Ecto neural progenitor cell (in vitro differentiated cells): ENCODE data around the gene MYOCOS.
"Not testable (repeated sequence)": the region's sequence is repeated elsewhere in the genome, so short reads cannot be mapped to it uniquely, and the experiment has no call there.

ENCODE experiments used
- DNase-seq: peaks from one replicate; pipeline ENCODE4 v3.0.0-alpha.2; 2018; ENCODE audit warnings: low spot score

Gene MYOCOS

GRCh38 chr1:171622152-171622462 is at the start of gene MYOCOS:
Gene MYOCOS (plus strand): TSS chr1:171622243. CDS start chr1:171623884, 1,641 bp downstream.
- DNase-seq, result no peak

DNA sequence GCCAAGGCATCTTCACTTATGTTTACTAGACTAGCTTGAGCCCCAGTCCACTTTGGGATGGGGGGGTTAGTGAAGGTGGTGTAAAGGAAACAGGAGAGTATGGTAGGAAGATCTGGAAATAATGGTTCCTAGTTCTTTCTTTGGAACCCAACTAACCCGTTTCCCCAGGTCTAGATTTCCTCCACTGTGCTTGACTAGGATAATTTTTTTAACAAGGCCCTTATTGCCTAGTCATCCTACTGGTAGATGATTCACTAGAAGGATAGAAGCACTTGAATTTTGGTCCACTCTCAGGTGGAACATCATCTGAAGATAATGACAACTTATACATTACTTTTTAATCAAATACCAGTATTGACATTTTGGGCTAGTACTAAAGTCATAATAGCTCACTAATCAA is 45.9 kb upstream of the MYOCOS start:
- no peak for DNase-seq

GRCh38 chr1:171581226-171581625 is 40.8 kb upstream of the MYOCOS start:
- no peak for DNase-seq

DNA sequence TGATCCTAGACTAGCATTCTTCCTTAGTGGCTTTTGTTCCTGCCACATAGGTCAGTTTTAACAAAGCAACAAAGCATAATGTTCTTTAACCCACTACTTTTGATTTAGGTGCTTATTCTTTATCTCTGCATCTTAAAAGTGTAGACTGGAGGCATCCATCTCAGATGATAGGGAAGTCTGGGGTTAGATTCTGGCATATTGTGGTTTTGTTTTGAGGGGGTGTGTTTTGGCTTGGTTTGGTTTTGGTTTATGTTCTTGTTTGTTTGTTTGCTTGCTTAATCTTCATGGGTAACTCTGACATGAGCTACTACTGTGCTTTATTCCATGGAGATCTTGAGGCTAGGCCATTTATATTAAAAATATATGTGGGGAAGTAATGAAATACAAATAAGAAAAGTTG is 40.3 kb upstream of the MYOCOS start:
- no peak for DNase-seq

DNA sequence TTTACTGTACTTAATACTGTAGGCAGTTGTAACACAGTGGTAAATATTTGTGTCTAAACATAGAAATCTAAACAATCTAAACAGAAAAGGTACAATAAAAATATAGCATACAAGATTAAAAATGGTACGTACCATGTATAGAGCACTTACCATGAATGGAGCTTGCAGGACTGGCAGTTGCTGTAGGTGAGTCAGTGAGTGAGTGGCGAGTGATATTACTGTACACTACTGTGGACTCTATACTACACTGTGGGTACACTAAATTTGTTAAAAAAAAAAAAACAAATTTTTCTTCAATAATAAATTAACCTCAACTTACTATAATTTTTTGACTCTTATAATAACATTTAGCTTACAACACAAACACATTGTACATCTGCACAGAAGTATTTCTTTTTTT is 39.5 kb upstream of the MYOCOS start:
- no peak for DNase-seq

DNA sequence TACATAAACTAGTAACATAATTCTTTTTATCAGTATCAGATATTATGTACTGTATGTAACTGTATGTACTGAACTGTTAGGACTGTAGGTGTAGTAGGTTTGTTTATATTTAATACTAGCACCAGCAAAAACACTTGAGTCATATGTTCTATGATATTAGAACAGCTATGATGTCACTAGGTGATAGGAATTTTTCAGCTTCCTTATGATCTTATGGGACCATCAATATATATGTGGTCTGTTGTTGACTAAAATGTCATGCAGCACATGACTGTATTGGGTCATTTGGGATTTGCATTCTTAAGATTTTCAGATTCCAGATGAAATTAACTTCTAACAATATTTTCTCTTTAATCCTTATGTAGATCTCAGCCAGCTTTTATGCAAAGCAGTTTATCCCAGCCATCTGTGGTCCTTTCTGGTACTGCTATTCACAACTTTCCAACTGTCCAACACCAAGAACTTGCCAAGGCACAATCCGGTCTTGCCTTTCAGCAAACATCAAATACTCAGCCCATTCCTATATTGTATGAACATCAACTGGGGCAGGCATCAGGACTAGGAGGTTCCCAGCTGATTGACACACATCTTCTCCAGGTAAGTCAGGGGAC is 38.3 kb upstream of the MYOCOS start:
- no peak for DNase-seq

GRCh38 chr1:171585715-171586114 is 36.3 kb upstream of the MYOCOS start:
- no peak for DNase-seq

- DNase-seq, result no peak
These were observed 33.8 kb upstream of the MYOCOS start for GRCh38 chr1:171588230-171588629.

DNA sequence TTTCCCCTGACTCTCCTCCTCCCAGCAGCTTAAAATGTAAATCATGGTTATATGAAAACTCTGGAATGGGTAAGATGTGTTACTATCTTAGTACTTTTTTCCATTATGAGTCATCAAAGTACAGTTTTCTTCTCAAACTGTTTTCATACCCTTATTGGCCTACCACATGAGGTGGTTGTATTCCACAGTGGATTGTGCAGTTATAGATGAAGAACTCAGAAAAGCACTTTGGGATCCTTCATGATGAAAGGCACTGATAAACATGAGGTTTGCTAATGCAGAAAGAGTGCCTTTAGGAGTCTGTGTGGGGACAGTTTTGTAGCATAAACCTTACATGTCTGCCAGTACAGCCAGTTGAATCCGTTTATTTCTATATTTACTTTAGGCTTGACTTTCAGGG is 32.0 kb upstream of the MYOCOS start:
- no peak for DNase-seq

DNA sequence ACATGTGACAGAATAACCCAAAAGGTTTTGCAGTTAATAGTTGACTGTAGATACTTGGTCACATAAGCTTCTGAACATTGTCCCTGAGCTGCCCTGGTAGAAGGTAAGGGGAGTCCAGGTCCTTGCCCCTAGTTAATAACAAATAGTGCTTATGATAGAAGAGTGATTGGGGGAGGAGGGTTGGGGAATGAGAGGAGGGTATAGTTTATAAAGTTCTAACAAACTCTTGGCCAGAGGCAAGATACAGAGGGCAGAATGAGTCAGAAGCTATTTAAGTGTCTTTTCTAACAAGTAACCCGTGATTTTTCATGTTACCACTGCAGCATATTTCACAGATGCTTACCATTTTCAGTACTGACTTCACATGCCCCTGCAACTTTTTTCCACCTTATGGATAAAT is 26.7 kb upstream of the MYOCOS start:
- DNase-seq, result no peak

DNA sequence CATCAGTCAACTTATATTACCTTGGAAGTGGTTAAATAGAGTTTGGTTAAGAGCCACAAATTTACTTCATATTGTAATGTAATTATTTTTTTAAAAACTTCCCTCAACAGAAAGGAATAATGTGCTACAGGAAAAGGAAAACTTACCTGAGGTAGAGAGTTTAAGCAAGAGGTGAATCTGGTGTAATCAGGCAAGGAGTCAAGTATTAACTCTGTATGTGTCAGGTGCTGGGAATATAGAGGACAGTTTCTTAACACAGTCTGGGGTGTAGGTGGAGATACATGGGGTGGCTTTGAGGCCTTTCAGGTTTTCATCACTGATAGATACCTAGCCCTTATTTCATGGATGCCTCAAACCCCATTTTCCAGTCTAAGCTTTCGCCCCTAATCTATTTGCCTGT is 25.9 kb upstream of the MYOCOS start:
- no peak for DNase-seq

DNA sequence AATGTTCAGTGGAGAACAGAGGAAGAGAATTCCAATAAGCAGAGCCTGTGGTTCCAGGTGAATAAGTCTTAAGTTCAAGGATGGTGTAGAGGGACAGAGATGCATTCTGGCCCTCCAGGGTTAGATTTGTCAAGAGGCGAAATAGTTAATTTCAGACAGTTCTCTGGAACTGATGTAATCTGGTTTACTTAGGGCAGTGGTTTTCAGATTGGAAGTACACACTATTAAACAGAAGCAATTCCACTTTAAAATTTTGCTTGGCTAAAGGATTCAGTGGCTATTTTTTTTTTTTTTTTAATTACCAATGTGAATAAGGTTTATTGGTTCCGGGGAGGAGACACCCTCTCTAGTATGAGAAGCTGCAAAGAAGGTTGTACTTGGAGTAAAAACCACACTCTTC is 25.3 kb upstream of the MYOCOS start:
- no peak for DNase-seq

- DNase-seq, result no peak
These were observed 24.8 kb upstream of the MYOCOS start for GRCh38 chr1:171597203-171597602.

DNA sequence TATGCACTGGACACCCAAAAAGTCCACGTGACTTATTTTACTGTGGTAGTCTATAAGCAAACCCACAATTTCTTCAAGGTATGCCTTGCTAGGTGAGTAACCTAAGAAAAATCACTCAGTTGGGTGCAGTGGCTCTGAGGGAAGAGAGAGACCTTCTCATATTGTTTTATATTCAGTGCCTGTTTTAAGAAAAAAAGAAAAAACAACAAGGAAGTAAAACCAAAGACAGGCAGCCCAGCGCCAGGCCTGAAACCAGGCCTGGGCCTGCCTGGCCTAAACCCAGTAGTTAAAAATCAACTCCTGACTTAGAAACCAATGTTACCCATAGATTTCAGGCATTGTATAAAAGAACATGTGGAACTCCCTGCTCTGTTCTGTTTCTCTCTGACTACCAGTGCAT is 21.7 kb upstream of the MYOCOS start:
- DNase-seq, result not testable (repeated sequence)

DNA sequence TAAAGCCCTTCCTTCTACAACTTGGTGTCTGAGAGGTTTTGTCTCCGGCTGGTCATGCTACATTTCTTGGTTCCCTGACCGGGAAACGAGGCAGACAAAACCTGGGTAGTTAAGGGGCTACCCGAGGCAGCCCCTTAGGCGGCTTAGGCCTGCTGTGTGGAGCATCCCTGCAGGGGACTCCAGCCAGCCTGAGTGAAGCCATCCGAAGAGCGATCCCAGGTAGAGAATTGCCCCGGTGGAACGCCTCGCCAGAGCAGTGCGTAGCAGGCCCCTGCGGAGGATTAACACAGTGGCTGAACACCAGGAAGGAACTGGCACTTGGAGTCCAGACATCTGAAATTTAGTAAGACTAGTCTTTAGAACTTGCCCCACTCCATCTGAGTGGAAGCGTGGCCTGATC is 21.2 kb upstream of the MYOCOS start:
- DNase-seq, result no peak

GRCh38 chr1:171603042-171603441 is 19.0 kb upstream of the MYOCOS start:
- not testable (repeated sequence) for DNase-seq

- no peak for DNase-seq
These were observed 15.6 kb upstream of the MYOCOS start for GRCh38 chr1:171606402-171606941.

DNA sequence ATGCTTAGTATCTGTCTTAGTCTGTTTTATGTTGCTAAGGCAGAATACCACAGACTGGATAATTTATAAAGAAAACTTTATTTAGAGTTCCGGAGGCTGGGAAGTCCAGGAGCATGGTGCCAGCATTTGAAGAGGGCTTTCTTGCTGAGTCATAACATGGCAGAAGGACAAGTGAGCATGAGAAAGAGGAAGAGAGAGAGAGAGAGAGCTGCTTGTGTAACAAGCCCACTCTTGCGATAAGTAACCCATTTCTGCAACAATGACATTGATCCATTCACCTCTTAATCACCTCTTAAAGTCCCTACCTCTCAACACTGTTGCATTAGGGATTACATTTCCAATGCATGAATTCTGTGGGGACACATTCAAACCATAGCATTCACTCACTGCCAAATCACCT is 11.7 kb upstream of the MYOCOS start:
- DNase-seq, result no peak

DNA sequence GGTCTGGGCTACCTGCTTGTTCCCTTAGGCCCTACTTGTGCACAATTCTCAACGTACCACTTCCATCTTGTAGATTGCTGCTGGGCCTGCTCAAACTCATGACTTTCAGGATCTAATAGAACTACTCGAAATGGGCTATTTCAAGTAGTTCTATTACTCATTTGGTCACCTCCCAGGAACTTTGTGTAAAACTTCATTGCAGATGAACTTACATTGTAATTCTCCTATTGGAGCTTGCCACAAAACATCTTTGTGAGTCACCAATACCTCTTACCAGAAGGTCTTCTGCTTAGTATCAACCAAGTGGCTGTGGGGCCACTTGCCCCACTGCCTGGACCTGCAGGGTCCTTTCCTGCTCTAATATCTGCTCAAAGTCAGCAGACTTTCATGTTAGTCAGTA is 10.7 kb upstream of the MYOCOS start:
- no peak for DNase-seq

GRCh38 chr1:171613282-171613681 is 8.8 kb upstream of the MYOCOS start:
- no peak for DNase-seq

DNA sequence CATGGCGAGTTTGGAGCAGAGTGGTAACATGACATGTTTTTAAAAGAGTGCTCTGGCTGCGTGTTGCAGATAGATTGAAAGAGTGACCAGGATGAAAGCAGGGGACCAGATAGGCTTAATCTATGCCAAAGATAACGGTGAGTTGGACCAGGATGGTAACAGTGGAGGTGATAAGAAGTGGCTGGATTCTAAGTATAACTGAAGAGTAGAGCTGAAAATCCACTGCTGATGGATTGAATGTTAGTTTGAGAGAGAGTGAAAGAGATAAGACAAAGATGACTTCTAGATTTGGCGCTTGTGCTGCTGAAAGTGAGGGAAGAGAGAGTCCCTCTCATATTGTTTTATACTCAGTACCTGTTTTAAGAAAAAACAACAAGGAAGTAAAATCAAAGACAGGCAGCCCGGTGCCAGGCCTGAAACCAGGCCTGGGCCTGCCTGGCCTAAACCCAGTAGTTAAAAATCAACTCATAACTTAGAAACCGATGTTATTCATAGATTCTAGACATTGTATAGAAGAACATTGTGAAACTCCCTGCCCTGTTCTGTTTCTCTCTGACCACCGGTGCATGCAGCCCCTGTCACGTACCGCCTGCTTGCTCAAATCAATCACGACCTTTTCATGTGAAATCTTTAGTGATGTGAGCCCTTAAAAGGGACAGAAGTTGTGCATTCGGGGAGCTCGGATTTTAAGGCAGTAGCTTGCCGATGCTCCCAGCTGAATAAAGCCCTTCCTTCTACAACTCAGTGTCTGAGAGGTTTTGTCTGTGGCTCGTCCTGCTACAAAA is 6.7 kb upstream of the MYOCOS start:
- not testable (repeated sequence) for DNase-seq

- DNase-seq, result no peak
These were observed 5.5 kb upstream of the MYOCOS start for GRCh38 chr1:171616586-171616985.

- DNase-seq, result no peak
These were observed 1.7 kb downstream of the MYOCOS start for GRCh38 chr1:171623651-171624331.
